IMR-90 (cell line): ENCODE results near the gene ZNF80. TPM values are rescaled to one million over a fixed set of nuclear protein-coding genes. Genes with fewer than 3 reads are reported as not detected.

Experiments used
- ATAC-seq: fragments of 200-7000 bp; cut with Tn5 transposase; 2 replicates; pipeline ENCODE4 v1.9.1; 2020; ENCODE audit warnings: low read depth, mild to moderate bottlenecking, moderate library complexity
- BruUV-seq: library from RNA; stranded (reverse); fragments of 400-500 nt; replicated peaks from 2 replicates; lab custom pipeline; 2021; lab: Mats Ljungman, UMichigan
- CTCF ChIA-PET: fragments of 300-600 bp; formaldehyde crosslinking; extraction: SDS; loops from one replicate; lab custom pipeline; 2021; ENCODE audit warnings: antibody characterized with exemption; lab: Yijun Ruan, JAX
- POLR2A ChIA-PET: fragments of 300-600 bp; sonication (Branson Sonifier 250); formaldehyde crosslinking; loops from one replicate; lab custom pipeline; 2022; ENCODE audit warnings: antibody characterized with exemption; ENCODE audit not compliant: unreplicated experiment; lab: Charles Lee
- DNase-seq: peaks from one replicate; pipeline ENCODE4 v3.0.0; 2013
- H2AFZ ChIP-seq: replicated peaks from 2 replicates; pipeline ENCODE3; 2013; ENCODE audit warnings: low read length, mild to moderate bottlenecking; ENCODE audit not compliant: poor library complexity
- H2AK5ac ChIP-seq: 2 replicates; pipeline ENCODE4 v1.6.1; 2013; ENCODE audit warnings: low read depth, low read length, inconsistent platforms
- H2AK9ac ChIP-seq: replicated peaks from 2 replicates; pipeline ENCODE3; 2013; ENCODE audit warnings: mild to moderate bottlenecking, low read depth, low read length, moderate library complexity; ENCODE audit not compliant: poor library complexity
- H2BK120ac ChIP-seq: 2 replicates; pipeline ENCODE4 v1.6.1; 2013; ENCODE audit warnings: low read depth, low read length, inconsistent platforms
- H2BK15ac ChIP-seq: 3 replicates; pipeline ENCODE4 v1.6.1; 2013; ENCODE audit warnings: low read depth, low read length, inconsistent platforms
- H2BK20ac ChIP-seq: 2 replicates; pipeline ENCODE4 v1.6.1; 2013; ENCODE audit warnings: low read depth, mild to moderate bottlenecking, inconsistent platforms, low read length, moderate library complexity
- H2BK5ac ChIP-seq: 2 replicates; pipeline ENCODE4 v1.6.1; 2013; ENCODE audit warnings: mild to moderate bottlenecking, low read depth, low read length, inconsistent platforms; ENCODE audit not compliant: poor library complexity, severe bottlenecking
- H3K14ac ChIP-seq: replicated peaks from 2 replicates; pipeline ENCODE4 v1.6.1; 2013; ENCODE audit warnings: low read depth, low read length, inconsistent platforms
- H3K18ac ChIP-seq: 2 replicates; pipeline ENCODE4 v1.6.1; 2013; ENCODE audit warnings: low read depth, low read length, control low read depth
- H3K23ac ChIP-seq: 2 replicates; pipeline ENCODE4 v1.6.1; 2013; ENCODE audit warnings: low read depth, low read length, inconsistent platforms
- H3K27ac ChIP-seq: 2 replicates; pipeline ENCODE4 v1.5.1; 2013; ENCODE audit warnings: mild to moderate bottlenecking, control low read depth, low read length; ENCODE audit not compliant: insufficient read depth
- H3K27me3 ChIP-seq: 2 replicates; pipeline ENCODE4 v1.6.1; 2013; ENCODE audit warnings: low read length; ENCODE audit not compliant: control insufficient read depth, insufficient read depth
- H3K36me3 ChIP-seq: 2 replicates; pipeline ENCODE4 v1.6.1; 2013; ENCODE audit warnings: low read length, mixed read lengths; ENCODE audit not compliant: control insufficient read depth, insufficient read depth
- H3K4ac ChIP-seq: 2 replicates; pipeline ENCODE4 v1.6.1; 2013; ENCODE audit warnings: low read depth, low read length, inconsistent platforms
- H3K4me1 ChIP-seq: 2 replicates; pipeline ENCODE4 v1.6.1; 2013; ENCODE audit warnings: low read length, mixed read lengths; ENCODE audit not compliant: control insufficient read depth, insufficient read depth
- H3K4me2 ChIP-seq: 2 replicates; pipeline ENCODE4 v1.6.1; 2013; ENCODE audit warnings: low read depth, mild to moderate bottlenecking, control low read depth, low read length, moderate library complexity
- H3K4me3 ChIP-seq: 2 replicates; pipeline ENCODE4 v1.5.1; 2013; ENCODE audit warnings: low read depth, mild to moderate bottlenecking, control low read depth, low read length, moderate library complexity; ENCODE audit not compliant: insufficient read depth
- H3K56ac ChIP-seq: 2 replicates; pipeline ENCODE4 v1.6.1; 2013; ENCODE audit warnings: low read length, inconsistent platforms; ENCODE audit not compliant: insufficient read depth; ENCODE audit errors: extremely low read depth
- H3K79me1 ChIP-seq, 2 experiments: 2 replicates each; pipeline ENCODE4 v1.6.1; 2013; ENCODE audit warnings: low read length in 2 of 2, inconsistent platforms in 1 of 2, low read depth in 1 of 2
- H3K9ac ChIP-seq: 2 replicates; pipeline ENCODE4 v1.6.1; 2013; ENCODE audit warnings: low read depth, low read length, control low read depth
- H3K9me1 ChIP-seq: 2 replicates; pipeline ENCODE4 v1.6.1; 2013; ENCODE audit warnings: low read length, inconsistent platforms; ENCODE audit not compliant: insufficient read depth
- H3K9me3 ChIP-seq: 2 replicates; pipeline ENCODE4 v1.6.1; 2013; ENCODE audit warnings: low read length; ENCODE audit not compliant: control insufficient read depth, insufficient read depth
- H4K20me1 ChIP-seq: 2 replicates; pipeline ENCODE4 v1.6.1; 2013; ENCODE audit warnings: low read length, inconsistent platforms; ENCODE audit not compliant: insufficient read depth
- H4K5ac ChIP-seq: 2 replicates; pipeline ENCODE4 v1.6.1; 2013; ENCODE audit warnings: mild to moderate bottlenecking, low read depth, low read length, control low read depth
- H4K8ac ChIP-seq, 2 experiments: 2 replicates each; pipeline ENCODE4 v1.6.1; 2013; ENCODE audit warnings: low read depth in 2 of 2, low read length in 2 of 2, control low read depth in 1 of 2, inconsistent platforms in 1 of 2
- H4K91ac ChIP-seq: 2 replicates; pipeline ENCODE4 v1.6.1; 2013; ENCODE audit warnings: low read depth, low read length, inconsistent platforms; ENCODE audit not compliant: insufficient read depth
- CEBPB ChIP-seq: IDR thresholded peaks from 2 replicates; pipeline ENCODE4 v1.6.1; 2012; ENCODE audit warnings: low read depth, low read length, improper control_type of control experiment
- CHD1 ChIP-seq: IDR thresholded peaks from 2 replicates; pipeline ENCODE4 v1.6.1; 2012; ENCODE audit warnings: low read depth, low read length, improper control_type of control experiment
- ELK1 ChIP-seq: fragments of 150-350 bp; IDR thresholded peaks from 2 replicates; pipeline ENCODE4 v1.6.1; 2016; ENCODE audit warnings: low read depth, mild to moderate bottlenecking, low read length, moderate library complexity, borderline replicate concordance
- MAFK ChIP-seq: IDR thresholded peaks from 2 replicates; pipeline ENCODE4 v1.6.1; 2012; ENCODE audit warnings: low read depth, low read length, improper control_type of control experiment
- MAZ ChIP-seq: IDR thresholded peaks from 2 replicates; pipeline ENCODE4 v1.6.1; 2012; ENCODE audit warnings: low read depth, mild to moderate bottlenecking, low read length, improper control_type of control experiment, moderate library complexity, borderline replicate concordance
- NFE2L2 ChIP-seq: fragments of 150-350 bp; IDR thresholded peaks from 2 replicates; pipeline ENCODE4 v1.6.1; 2016; ENCODE audit warnings: low read depth, mild to moderate bottlenecking, low read length
- SMC3 ChIP-seq: fragments of 150-350 bp; IDR thresholded peaks from 2 replicates; pipeline ENCODE4 v1.6.1; 2016; ENCODE audit warnings: low read depth, mild to moderate bottlenecking, antibody characterized with exemption, low read length, moderate library complexity
- WGBS, 2 experiments: methylation state at CpG; one replicate each; pipeline versions ENCODE4 v1.1.5 to v1.1.7; 2013; ENCODE audit warnings: missing lambda C conversion rate in 2 of 2; ENCODE audit not compliant: insufficient read length in 1 of 2; ENCODE audit errors: extremely low coverage in 2 of 2; 5-methylcytosine and 5-hydroxymethylcytosine counted together
- dilution Hi-C: fragments of 300-500 bp; cut with HindIII; formaldehyde crosslinking; loops from one replicate; pipeline ENCODE4 v1.14.3; 2018; ENCODE audit warnings: low sequenced_read_pairs; ENCODE audit not compliant: unreplicated experiment
- in situ Hi-C: fragments of 300-500 bp; cut with MboI; formaldehyde crosslinking; loops from 3 replicates; pipeline ENCODE4 v1.14.3; 2019; ENCODE audit warnings: low sequenced_read_pairs, inconsistent platforms, mixed read lengths
- intact Hi-C: fragments of 100-400 bp; cut with micrococcal nuclease; formaldehyde crosslinking; loops from 2 replicates; pipeline ENCODE4 v1.10.0; 2022
- polyA plus RNA-seq, 3 experiments: library from polyadenylated mRNA; depleted of rRNA; stranded (reverse); fragments of >200 nt; gene quantifications; 2 replicates each; pipeline ENCODE4 v1.2.3, GENCODE V29; 2012; ENCODE audit warnings: low replicate concordance in 1 of 3
- total RNA-seq: library from RNA; depleted of rRNA; stranded (reverse); fragments of >200 nt; gene quantifications from 2 replicates; pipeline ENCODE4 v1.2.3, GENCODE V29; 2012

The ZNF80 gene
- total and polyA plus RNA-seq, 2 of the 4 experiments (the other 2 are of a cell fraction): not detected

- Histone ChIP-seq H3K4ac (no peak overlapping the region), H2BK5ac (no peak overlapping the region), H3K18ac (no peak overlapping the region), H2AK5ac (no peak overlapping the region), H3K9me1 (no peaks in the 10 kb centered on the region), H4K5ac (no peak overlapping the region), H4K91ac (no peak overlapping the region), H3K27ac (no peak overlapping the region), H3K9me3 (no peaks in the 10 kb centered on the region), H3K36me3 (no peaks in the 10 kb centered on the region), H2AFZ (no peak overlapping the region), H3K27me3 (peaks cover 2% of the 10 kb centered on the region), H2BK20ac (no peak overlapping the region), H3K14ac (no peak overlapping the region), H2AK9ac (no peak overlapping the region), H3K23ac (no peak overlapping the region), H3K4me3 (no peak overlapping the region), H3K4me1 (no peaks in the 10 kb centered on the region), H2BK120ac (no peak overlapping the region), H4K8ac (no peak overlapping the region), H2BK15ac (no peak overlapping the region), H4K20me1 (no peaks in the 10 kb centered on the region), H3K4me2 (no peak overlapping the region), H3K79me1 (no peaks in the 10 kb centered on the region), H3K9ac (no peak overlapping the region), H3K56ac (no peak overlapping the region)
- ATAC-seq: no peak
- CTCF ChIA-PET: no interaction called here
- WGBS, 2 experiments: no CpG with 5 or more reads among the region's 1 CpG
- POLR2A ChIA-PET: no interaction called here
- no peak for DNase-seq
- dilution Hi-C loops: no loop called here
- intact Hi-C loops: no loop called here
- TF ChIP-seq CHD1 (no peak), NFE2L2 (no peak), SMC3 (no peak), MAZ (no peak), CEBPB (no peak), MAFK (no peak), ELK1 (no peak)
- BruUV-seq: no TSS peak
- in situ Hi-C loops: no loop called here
Measured at GRCh38 chr3:114253505-114253904, 16.1 kb upstream of the ZNF80 start.
